HepG2 (cell line): ENCODE measurements around the gene KHNYN. TPM values are rescaled to one million over a fixed set of nuclear protein-coding genes. Genes with fewer than 3 reads are reported as not detected.

Experiments
- AHR ChIP-seq: IDR thresholded peaks from 2 replicates; pipeline ENCODE4 v1.6.1; 2018; ENCODE audit warnings: missing genetic modification reagents, missing compliant biosample characterization
- ARID2 ChIP-seq: sonication (generic); formaldehyde crosslinking; IDR thresholded peaks from 2 replicates; pipeline ENCODE4 v1.8.1; 2022; ENCODE audit warnings: mild to moderate bottlenecking, missing genetic modification reagents, borderline replicate concordance
- ATF1 ChIP-seq: IDR thresholded peaks from 2 replicates; pipeline ENCODE4 v1.6.1; 2016; ENCODE audit warnings: mild to moderate bottlenecking, control low read depth
- CBX5 ChIP-seq: sonication (generic); formaldehyde crosslinking; IDR thresholded peaks from 2 replicates; pipeline ENCODE4 v1.4.0; 2020; ENCODE audit warnings: missing genetic modification reagents, borderline replicate concordance
- CEBPB ChIP-seq: IDR thresholded peaks from 2 replicates; pipeline ENCODE4 v1.6.1; 2011; ENCODE audit warnings: low read depth, low read length, improper control_type of control experiment, borderline replicate concordance
- HINFP ChIP-seq: sonication (generic); formaldehyde crosslinking; IDR thresholded peaks from 2 replicates; pipeline ENCODE4 v1.4.0; 2020; ENCODE audit warnings: low read depth, mild to moderate bottlenecking, missing genetic modification reagents
- JDP2 ChIP-seq: sonication (generic); formaldehyde crosslinking; IDR thresholded peaks from 2 replicates; pipeline ENCODE4 v1.8.1; 2022; ENCODE audit warnings: missing genetic modification reagents, borderline replicate concordance
- JUND ChIP-seq: sonication (generic); formaldehyde crosslinking; IDR thresholded peaks from 2 replicates; pipeline ENCODE4 v1.8.0; 2022; ENCODE audit warnings: mild to moderate bottlenecking, missing genetic modification reagents
- KAT2B ChIP-seq: fragments of 150-350 bp; IDR thresholded peaks from 2 replicates; pipeline ENCODE4 v1.6.1; 2014; ENCODE audit warnings: low read depth, low read length, borderline replicate concordance
- KDM3A ChIP-seq: IDR thresholded peaks from 2 replicates; pipeline ENCODE4 v1.6.1; 2018; ENCODE audit warnings: low read depth, missing compliant biosample characterization
- KDM5B ChIP-seq: sonication (generic); formaldehyde crosslinking; IDR thresholded peaks from 2 replicates; pipeline ENCODE4 v1.4.0; 2020; ENCODE audit warnings: missing genetic modification reagents, mild to moderate bottlenecking, borderline replicate concordance
- NAIF1 ChIP-seq: sonication (generic); formaldehyde crosslinking; IDR thresholded peaks from 2 replicates; pipeline ENCODE4 v1.5.0; 2020; ENCODE audit warnings: mild to moderate bottlenecking, missing genetic modification reagents, borderline replicate concordance
- NFRKB ChIP-seq: fragments of 450-650 bp; IDR thresholded peaks from 2 replicates; pipeline ENCODE4 v1.6.1; 2017
- SALL2 ChIP-seq: sonication (generic); formaldehyde crosslinking; IDR thresholded peaks from 2 replicates; pipeline ENCODE4 v1.8.1; 2023; ENCODE audit warnings: mild to moderate bottlenecking, missing genetic modification reagents, inconsistent platforms
- YY1 ChIP-seq: IDR thresholded peaks from 2 replicates; pipeline ENCODE4 v1.6.1; 2011; ENCODE audit warnings: low read length, low read depth, moderate library complexity, mild to moderate bottlenecking; ENCODE audit not compliant: insufficient read depth, insufficient replicate concordance
- ZFP82 ChIP-seq: sonication (generic); formaldehyde crosslinking; IDR thresholded peaks from 2 replicates; pipeline ENCODE4 v1.5.1; 2020; ENCODE audit warnings: mild to moderate bottlenecking, missing genetic modification reagents, borderline replicate concordance
- ZMYM2 ChIP-seq: sonication (generic); formaldehyde crosslinking; IDR thresholded peaks from 2 replicates; pipeline ENCODE4 v1.8.0; 2022; ENCODE audit warnings: mild to moderate bottlenecking, missing genetic modification reagents
- ZNF335 ChIP-seq: sonication (generic); formaldehyde crosslinking; IDR thresholded peaks from 2 replicates; pipeline ENCODE4 v1.4.0; 2020; ENCODE audit warnings: missing genetic modification reagents
- ZSCAN25 ChIP-seq: sonication (generic); formaldehyde crosslinking; IDR thresholded peaks from 2 replicates; pipeline ENCODE4 v1.8.0; 2022; ENCODE audit warnings: mild to moderate bottlenecking, missing genetic modification reagents
- ZUFSP ChIP-seq: sonication (generic); formaldehyde crosslinking; IDR thresholded peaks from 2 replicates; pipeline ENCODE4 v1.9.0; 2021; ENCODE audit warnings: missing genetic modification reagents, mild to moderate bottlenecking, borderline replicate concordance
- polyA plus RNA-seq, 8 experiments: library from polyadenylated mRNA; depleted of rRNA in 3 of 8; stranded (reverse) in 7 of 8; unstranded in 1 of 8; fragments of >200 nt; fragmentation: Illumina TruSeq in 4 of 8; extraction: Trizol in 4 of 8; gene quantifications; 2 replicates each; pipeline versions ENCODE4 v1.2.1 to v1.2.3, GENCODE V29; 2011 to 2016; ENCODE audit warnings: low read depth in 4 of 8, missing spikeins in 1 of 8, mixed read lengths in 1 of 8; ENCODE audit not compliant: insufficient read depth in 1 of 8
- total RNA-seq, 5 experiments: library from RNA; depleted of rRNA; stranded (reverse); fragments of >200 nt; fragmentation: Illumina TruSeq; extraction: Trizol; gene quantifications; 2 replicates each; pipeline ENCODE4 v1.2.3, GENCODE V29; 2016; ENCODE audit warnings: low read depth in 1 of 5
- TF ChIP-seq, protein P1 (sequence below): sonication (generic); formaldehyde crosslinking; IDR thresholded peaks from 2 replicates; pipeline ENCODE4 v1.4.0; 2020; ENCODE audit warnings: missing genetic modification reagents, mild to moderate bottlenecking, borderline replicate concordance
- TF ChIP-seq, protein P2 (sequence below): sonication (generic); IDR thresholded peaks from 2 replicates; pipeline ENCODE4 v1.6.1; 2016; ENCODE audit warnings: low read depth, borderline replicate concordance

KHNYN gene
- total and polyA plus RNA-seq, 2 of the 13 experiments (the other 11 are each of a cell fraction or from before 2014, with no cell fraction given): 52.8 to 75.7 TPM

GRCh38 chr14:24427537-24428508 lies 1.9 kb upstream of the KHNYN start (continued):
- TF ChIP-seq HINFP (CRISPR knock-in tag) (peak; percentile 33; the same call in 1 of the 2 replicates), KDM5B (CRISPR knock-in tag) (no peak), CEBPB (no peak), SALL2 (CRISPR knock-in tag) (no peak), KDM3A (CRISPR knock-in tag) (peak; percentile 70; the same call in 1 of the 2 replicates), NAIF1 (CRISPR knock-in tag) (no peak), JUND (CRISPR knock-in tag) (no peak), AHR (no peak), ZFP82 (CRISPR knock-in tag) (no peak), ZUFSP (CRISPR knock-in tag) (no peak), YY1 (no peak), NFRKB (no peak), ARID2 (CRISPR knock-in tag) (no peak), ZSCAN25 (CRISPR knock-in tag) (no peak), ZMYM2 (CRISPR knock-in tag) (no peak; the same call in none of the 2 replicates), KAT2B (no peak), CBX5 (CRISPR knock-in tag) (0 out of 2 replicates have a peak, but pooled peaks have one; percentile 47), JDP2 (CRISPR knock-in tag) (no peak), ZNF335 (CRISPR knock-in tag) (no peak; the same call in 1 of the 2 replicates), ATF1 (CRISPR knock-in tag) (no peak)
- TF ChIP-seq, protein P1, sequence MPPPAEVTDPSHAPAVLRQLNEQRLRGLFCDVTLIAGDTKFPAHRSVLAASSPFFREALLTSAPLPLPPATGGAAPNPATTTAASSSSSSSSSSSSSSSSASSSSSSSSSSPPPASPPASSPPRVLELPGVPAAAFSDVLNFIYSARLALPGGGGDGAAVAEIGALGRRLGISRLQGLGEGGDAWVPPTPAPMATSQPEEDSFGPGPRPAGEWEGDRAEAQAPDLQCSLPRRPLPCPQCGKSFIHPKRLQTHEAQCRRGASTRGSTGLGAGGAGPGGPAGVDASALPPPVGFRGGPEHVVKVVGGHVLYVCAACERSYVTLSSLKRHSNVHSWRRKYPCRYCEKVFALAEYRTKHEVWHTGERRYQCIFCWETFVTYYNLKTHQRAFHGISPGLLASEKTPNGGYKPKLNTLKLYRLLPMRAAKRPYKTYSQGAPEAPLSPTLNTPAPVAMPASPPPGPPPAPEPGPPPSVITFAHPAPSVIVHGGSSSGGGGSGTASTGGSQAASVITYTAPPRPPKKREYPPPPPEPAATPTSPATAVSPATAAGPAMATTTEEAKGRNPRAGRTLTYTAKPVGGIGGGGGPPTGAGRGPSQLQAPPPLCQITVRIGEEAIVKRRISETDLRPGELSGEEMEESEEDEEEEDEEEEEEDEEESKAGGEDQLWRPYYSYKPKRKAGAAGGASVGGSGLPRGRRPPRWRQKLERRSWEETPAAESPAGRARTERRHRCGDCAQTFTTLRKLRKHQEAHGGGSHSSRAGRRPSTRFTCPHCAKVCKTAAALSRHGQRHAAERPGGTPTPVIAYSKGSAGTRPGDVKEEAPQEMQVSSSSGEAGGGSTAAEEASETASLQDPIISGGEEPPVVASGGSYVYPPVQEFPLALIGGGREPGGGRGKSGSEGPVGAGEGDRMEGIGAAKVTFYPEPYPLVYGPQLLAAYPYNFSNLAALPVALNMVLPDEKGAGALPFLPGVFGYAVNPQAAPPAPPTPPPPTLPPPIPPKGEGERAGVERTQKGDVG: peak; percentile 64; the same call in 1 of the 2 replicates
- TF ChIP-seq, protein P2, sequence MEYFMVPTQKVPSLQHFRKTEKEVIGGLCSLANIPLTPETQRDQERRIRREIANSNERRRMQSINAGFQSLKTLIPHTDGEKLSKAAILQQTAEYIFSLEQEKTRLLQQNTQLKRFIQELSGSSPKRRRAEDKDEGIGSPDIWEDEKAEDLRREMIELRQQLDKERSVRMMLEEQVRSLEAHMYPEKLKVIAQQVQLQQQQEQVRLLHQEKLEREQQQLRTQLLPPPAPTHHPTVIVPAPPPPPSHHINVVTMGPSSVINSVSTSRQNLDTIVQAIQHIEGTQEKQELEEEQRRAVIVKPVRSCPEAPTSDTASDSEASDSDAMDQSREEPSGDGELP: peak; percentile 53; the same call in 1 of the 2 replicates
